ENCODE data around the gene OST4.
"Not testable (repeated sequence)": the region's sequence is repeated elsewhere in the genome, so short reads cannot be mapped to it uniquely, and the experiment has no call there.

Gene OST4

GRCh38 chr2:27080140-27080469 lies 8.7 kb upstream of the OST4 start:
- TF ChIP-seq ZFX (IDR thresholded peaks at IDR 0.05) (no peak), CTCF (conservative IDR thresholded peaks at IDR 0.05) (no peak)
- H3K27ac ChIP-seq = no peak overlapping the region

- H3K27ac ChIP-seq = no peak overlapping the region
- no peak for TF ChIP-seq ZFX (IDR thresholded peaks at IDR 0.05)
- TF ChIP-seq CTCF (conservative IDR thresholded peaks at IDR 0.05) = no peak
These were observed 8.0 kb upstream of the OST4 start for GRCh38 chr2:27079233-27080139.

GRCh38 chr2:27078267-27079194 lies 7.1 kb upstream of the OST4 start, which contains the start of gene EMILIN1:
Gene EMILIN1, plus strand, starts transcription at chr2:27078615. Its CDS starts 451 bp downstream, at chr2:27079066.
- TF ChIP-seq CTCF (conservative IDR thresholded peaks at IDR 0.05) (no peak), ZFX (IDR thresholded peaks at IDR 0.05) (no peak)
- H3K27ac ChIP-seq = no peak within 1 kb of the TSS

- TF ChIP-seq ZFX (IDR thresholded peaks at IDR 0.05) (no peak), CTCF (conservative IDR thresholded peaks at IDR 0.05) (no peak)
- no peak overlapping the region for H3K27ac ChIP-seq
These were observed 5.8 kb upstream of the OST4 start for GRCh38 chr2:27077231-27077630.

- no peak overlapping the region for H3K27ac ChIP-seq
- TF ChIP-seq CTCF (conservative IDR thresholded peaks at IDR 0.05) = no peak
- no peak for TF ChIP-seq ZFX (IDR thresholded peaks at IDR 0.05)
These were observed 4.9 kb upstream of the OST4 start for GRCh38 chr2:27076323-27076722.

GRCh38 chr2:27075566-27075871 lies 4.1 kb upstream of the OST4 start:
- not testable (repeated sequence) for H3K27ac ChIP-seq

- no peak for TF ChIP-seq ZFX (IDR thresholded peaks at IDR 0.05)
- TF ChIP-seq CTCF (conservative IDR thresholded peaks at IDR 0.05) = no peak
- no peak overlapping the region for H3K27ac ChIP-seq
These were observed 3.5 kb upstream of the OST4 start for GRCh38 chr2:27074738-27075565.

Data from C4-2B (cell line).